ENCODE measurements around the gene PEX5.
A peak's percentile ranks its signal among the peaks of the same experiment; 100 is the strongest.
"Not testable (repeated sequence)": the region's sequence is repeated elsewhere in the genome, so short reads cannot be mapped to it uniquely, and the experiment has no call there.

Gene PEX5

GRCh38 chr12:7161327-7161726, 28.2 kb upstream of the PEX5 start:
- Histone ChIP-seq H3K9ac (ENCODE audit: low read length) (no peak overlapping the region), H3K27me3 (ENCODE audit: control insufficient read depth, insufficient read depth, low read length) (peaks cover 14% of the 10 kb centered on the region), H3K27ac (ENCODE audit: low read depth, low read length) (no peak overlapping the region), H3K36me3 (ENCODE audit: control insufficient read depth, insufficient read depth, low read length) (no peaks in the 10 kb centered on the region), H3K9me3 (ENCODE audit: control insufficient read depth, insufficient read depth, low read depth, low read length) (peaks cover 22% of the 10 kb centered on the region), H3K4me1 (ENCODE audit: control insufficient read depth, insufficient read depth, low read length) (no peaks in the 10 kb centered on the region), H3K4me3 (ENCODE audit: low read depth, low read length) (no peak overlapping the region)

GRCh38 chr12:7161811-7162210, 27.7 kb upstream of the PEX5 start:
- Histone ChIP-seq H3K9ac (ENCODE audit: low read length) (no peak overlapping the region), H3K4me3 (ENCODE audit: low read depth, low read length) (no peak overlapping the region), H3K36me3 (ENCODE audit: control insufficient read depth, insufficient read depth, low read length) (no peaks in the 10 kb centered on the region), H3K27ac (ENCODE audit: low read depth, low read length) (no peak overlapping the region), H3K27me3 (ENCODE audit: control insufficient read depth, insufficient read depth, low read length) (peaks cover 14% of the 10 kb centered on the region), H3K9me3 (ENCODE audit: control insufficient read depth, insufficient read depth, low read depth, low read length) (peaks cover 26% of the 10 kb centered on the region), H3K4me1 (ENCODE audit: control insufficient read depth, insufficient read depth, low read length) (no peaks in the 10 kb centered on the region)

- Histone ChIP-seq H3K4me1 (ENCODE audit: control insufficient read depth, insufficient read depth, low read length) (no peaks in the 10 kb centered on the region), H3K9me3 (ENCODE audit: control insufficient read depth, insufficient read depth, low read depth, low read length) (peaks cover 35% of the 10 kb centered on the region), H3K4me3 (ENCODE audit: low read depth, low read length) (peak overlapping the region; percentile 30; the same call in 1 of the 2 replicates)
These were observed 26.8 kb upstream of the PEX5 start for GRCh38 chr12:7162691-7163114.

GRCh38 chr12:7169951-7170350, 19.5 kb upstream of the PEX5 start:
- H3K4me3 ChIP-seq (ENCODE audit: low read depth, low read length): no peak overlapping the region
- no peaks in the 10 kb centered on the region for H3K4me1 ChIP-seq (ENCODE audit: control insufficient read depth, insufficient read depth, low read length)
- H3K9ac ChIP-seq (ENCODE audit: low read length): no peak overlapping the region
- peaks cover 92% of the 10 kb centered on the region for H3K9me3 ChIP-seq (ENCODE audit: control insufficient read depth, insufficient read depth, low read depth, low read length)
- no peaks in the 10 kb centered on the region for H3K36me3 ChIP-seq (ENCODE audit: control insufficient read depth, insufficient read depth, low read length)
- no peaks in the 10 kb centered on the region for H3K27me3 ChIP-seq (ENCODE audit: control insufficient read depth, insufficient read depth, low read length)
- H3K27ac ChIP-seq (ENCODE audit: low read depth, low read length): no peak overlapping the region

More at GRCh38 chr12:7162691-7163114, 26.8 kb upstream of the PEX5 start:
- H3K27ac ChIP-seq (ENCODE audit: low read depth, low read length): no peak overlapping the region
- H3K27me3 ChIP-seq (ENCODE audit: control insufficient read depth, insufficient read depth, low read length): peaks cover 14% of the 10 kb centered on the region
- no peak overlapping the region for H3K9ac ChIP-seq (ENCODE audit: low read length)
- no peaks in the 10 kb centered on the region for H3K36me3 ChIP-seq (ENCODE audit: control insufficient read depth, insufficient read depth, low read length)

GRCh38 chr12:7171854-7172253, 17.6 kb upstream of the PEX5 start:
- no peak overlapping the region for H3K9ac ChIP-seq (ENCODE audit: low read length)
- no peaks in the 10 kb centered on the region for H3K36me3 ChIP-seq (ENCODE audit: control insufficient read depth, insufficient read depth, low read length)
- peaks cover 86% of the 10 kb centered on the region for H3K9me3 ChIP-seq (ENCODE audit: control insufficient read depth, insufficient read depth, low read depth, low read length)
- H3K27ac ChIP-seq (ENCODE audit: low read depth, low read length): no peak overlapping the region
- H3K27me3 ChIP-seq (ENCODE audit: control insufficient read depth, insufficient read depth, low read length): no peaks in the 10 kb centered on the region
- no peaks in the 10 kb centered on the region for H3K4me1 ChIP-seq (ENCODE audit: control insufficient read depth, insufficient read depth, low read length)
- no peak overlapping the region for H3K4me3 ChIP-seq (ENCODE audit: low read depth, low read length)

- no peak overlapping the region for H3K27ac ChIP-seq (ENCODE audit: low read depth, low read length)
- no peaks in the 10 kb centered on the region for H3K36me3 ChIP-seq (ENCODE audit: control insufficient read depth, insufficient read depth, low read length)
- peaks cover 59% of the 10 kb centered on the region for H3K9me3 ChIP-seq (ENCODE audit: control insufficient read depth, insufficient read depth, low read depth, low read length)
- H3K4me1 ChIP-seq (ENCODE audit: control insufficient read depth, insufficient read depth, low read length): no peaks in the 10 kb centered on the region
- no peak overlapping the region for H3K9ac ChIP-seq (ENCODE audit: low read length)
- no peaks in the 10 kb centered on the region for H3K27me3 ChIP-seq (ENCODE audit: control insufficient read depth, insufficient read depth, low read length)
- H3K4me3 ChIP-seq (ENCODE audit: low read depth, low read length): no peak overlapping the region
These were observed 14.0 kb upstream of the PEX5 start for GRCh38 chr12:7175493-7175892.

GRCh38 chr12:7176595-7176994, 12.9 kb upstream of the PEX5 start:
- Histone ChIP-seq H3K4me1 (ENCODE audit: control insufficient read depth, insufficient read depth, low read length) (no peaks in the 10 kb centered on the region), H3K9me3 (ENCODE audit: control insufficient read depth, insufficient read depth, low read depth, low read length) (peaks cover 52% of the 10 kb centered on the region), H3K9ac (ENCODE audit: low read length) (no peak overlapping the region), H3K4me3 (ENCODE audit: low read depth, low read length) (no peak overlapping the region), H3K27ac (ENCODE audit: low read depth, low read length) (no peak overlapping the region), H3K36me3 (ENCODE audit: control insufficient read depth, insufficient read depth, low read length) (no peaks in the 10 kb centered on the region), H3K27me3 (ENCODE audit: control insufficient read depth, insufficient read depth, low read length) (no peaks in the 10 kb centered on the region)

- Histone ChIP-seq H3K9ac (ENCODE audit: low read length) (no peak overlapping the region), H3K4me3 (ENCODE audit: low read depth, low read length) (no peak overlapping the region), H3K9me3 (ENCODE audit: control insufficient read depth, insufficient read depth, low read depth, low read length) (peaks cover 34% of the 10 kb centered on the region), H3K27me3 (ENCODE audit: control insufficient read depth, insufficient read depth, low read length) (no peaks in the 10 kb centered on the region), H3K4me1 (ENCODE audit: control insufficient read depth, insufficient read depth, low read length) (no peaks in the 10 kb centered on the region), H3K36me3 (ENCODE audit: control insufficient read depth, insufficient read depth, low read length) (no peaks in the 10 kb centered on the region), H3K27ac (ENCODE audit: low read depth, low read length) (no peak overlapping the region)
These were observed 11.0 kb upstream of the PEX5 start for GRCh38 chr12:7178481-7178880.

GRCh38 chr12:7180685-7181084, 8.8 kb upstream of the PEX5 start:
- Histone ChIP-seq H3K4me3 (ENCODE audit: low read depth, low read length) (no peak overlapping the region), H3K9me3 (ENCODE audit: control insufficient read depth, insufficient read depth, low read depth, low read length) (peaks cover 17% of the 10 kb centered on the region), H3K4me1 (ENCODE audit: control insufficient read depth, insufficient read depth, low read length) (no peaks in the 10 kb centered on the region), H3K9ac (ENCODE audit: low read length) (no peak overlapping the region), H3K27ac (ENCODE audit: low read depth, low read length) (no peak overlapping the region), H3K27me3 (ENCODE audit: control insufficient read depth, insufficient read depth, low read length) (no peaks in the 10 kb centered on the region), H3K36me3 (ENCODE audit: control insufficient read depth, insufficient read depth, low read length) (no peaks in the 10 kb centered on the region)

- not testable (repeated sequence) for H3K9me3 ChIP-seq (ENCODE audit: control insufficient read depth, insufficient read depth, low read depth, low read length); H3K4me3 ChIP-seq (ENCODE audit: low read depth, low read length); H3K9ac ChIP-seq (ENCODE audit: low read length); H3K27ac ChIP-seq (ENCODE audit: low read depth, low read length); H3K27me3 ChIP-seq (ENCODE audit: control insufficient read depth, insufficient read depth, low read length); H3K36me3 ChIP-seq (ENCODE audit: control insufficient read depth, insufficient read depth, low read length)
- H3K4me1 ChIP-seq (ENCODE audit: control insufficient read depth, insufficient read depth, low read length): peaks cover 15% of the 10 kb centered on the region
These were observed 3.4 kb upstream of the PEX5 start for GRCh38 chr12:7186058-7186457.

GRCh38 chr12:7188562-7189397, 706 bp upstream of the PEX5 start:
- Histone ChIP-seq H3K27ac (ENCODE audit: low read depth, low read length) (no peak overlapping the region), H3K4me1 (ENCODE audit: control insufficient read depth, insufficient read depth, low read length) (peaks cover 17% of the 10 kb centered on the region), H3K4me3 (ENCODE audit: low read depth, low read length) (peak overlapping the region; percentile 91), H3K9ac (ENCODE audit: low read length) (peak overlapping the region; percentile 27), H3K36me3 (ENCODE audit: control insufficient read depth, insufficient read depth, low read length) (peaks cover 21% of the 10 kb centered on the region), H3K9me3 (ENCODE audit: control insufficient read depth, insufficient read depth, low read depth, low read length) (no peaks in the 10 kb centered on the region), H3K27me3 (ENCODE audit: control insufficient read depth, insufficient read depth, low read length) (no peaks in the 10 kb centered on the region)
